SU-DHL-6 (cell line): ENCODE data around the gene SKP2.

Experiments
- CTCF ChIP-seq: fragments of 200-600 bp; sonication (generic); IDR thresholded peaks from one replicate; pipeline ENCODE4 v1.5.1; 2017; ENCODE audit warnings: antibody characterized with exemption, mild to moderate bottlenecking, low read length, moderate library complexity; ENCODE audit not compliant: insufficient read depth, poor library complexity, severe bottlenecking
- EZH2phosphoT487 ChIP-seq: fragments of 200-600 bp; sonication (generic), shearing (Covaris generic); conservative IDR thresholded peaks from 2 replicates; pipeline ENCODE4 v1.6.1; 2018; ENCODE audit warnings: mild to moderate bottlenecking, antibody characterized with exemption, low read length, moderate library complexity, mixed read lengths

GRCh38 chr5:36135988-36136387 is 15.9 kb upstream of the SKP2 start:
- TF ChIP-seq CTCF (no peak), EZH2phosphoT487 (no peak)
